VCaP (cell line): Measurements from ENCODE around the gene UPP1.
"Not testable (repeated sequence)": the region's sequence is repeated elsewhere in the genome, so short reads cannot be mapped to it uniquely, and the experiment has no call there.

Source experiments
- H3K27ac ChIP-seq: fragments of 450-650 bp; 2 replicates; pipeline ENCODE4 v1.5.1; 2017
- CTCF ChIP-seq: fragments of 450-650 bp; conservative IDR thresholded peaks from 2 replicates; pipeline ENCODE4 v1.5.1; 2017; ENCODE audit warnings: mild to moderate bottlenecking, moderate library complexity

Gene UPP1

GRCh38 chr7:48130658-48131108 is 41.6 kb downstream of the UPP1 start:
- H3K27ac ChIP-seq, result no peak overlapping the region
- no peak for TF ChIP-seq CTCF

- no peak overlapping the region for H3K27ac ChIP-seq
- TF ChIP-seq CTCF, result no peak
Measured at GRCh38 chr7:48132792-48133191, 43.7 kb downstream of the UPP1 start.

GRCh38 chr7:48139459-48139858 is 50.4 kb downstream of the UPP1 start:
- H3K27ac ChIP-seq, result peak overlapping the region; percentile 3; the same call in 1 of the 2 replicates
- TF ChIP-seq CTCF, result no peak

GRCh38 chr7:48140001-48140681 is 51.1 kb downstream of the UPP1 start:
- H3K27ac ChIP-seq, result peak overlapping the region; percentile 18; the same call in 1 of the 2 replicates
- TF ChIP-seq CTCF, result no peak

- H3K27ac ChIP-seq, result no peak overlapping the region
- TF ChIP-seq CTCF, result no peak
Measured at GRCh38 chr7:48141521-48141920, 52.5 kb downstream of the UPP1 start.

GRCh38 chr7:48144291-48144768 is 55.3 kb downstream of the UPP1 start:
- TF ChIP-seq CTCF, result no peak
- no peak overlapping the region for H3K27ac ChIP-seq

GRCh38 chr7:48147078-48147591 is 58.1 kb downstream of the UPP1 start:
- no peak overlapping the region for H3K27ac ChIP-seq
- no peak for TF ChIP-seq CTCF

- H3K27ac ChIP-seq, result not testable (repeated sequence)
Measured at GRCh38 chr7:48147690-48148089, 58.6 kb downstream of the UPP1 start.
